Ureter (tissue), 1 donor: ENCODE data around the gene HDAC9. TPM values are rescaled to one million over a fixed set of nuclear protein-coding genes. Genes with fewer than 3 reads are reported as not detected.
"Not testable (repeated sequence)": the region's sequence is repeated elsewhere in the genome, so short reads cannot be mapped to it uniquely, and the experiment has no call there.

Experiments
- DNase-seq: peaks from one replicate; pipeline ENCODE4 v3.0.0-alpha.2; 2020; ENCODE audit warnings: low spot score
- total RNA-seq: library from RNA; stranded (reverse); gene quantifications from one replicate; pipeline ENCODE4 v1.2.4, GENCODE V29; 2023
- donor health status: DM: yes; HTN: yes; CAD: no.

Gene HDAC9
- total RNA-seq, 1 donor from 2014 or later: 20.0 TPM

- DNase-seq: no peak
Observed at GRCh38 chr7:19023477-19023876, 527.9 kb downstream of the HDAC9 start.

DNA sequence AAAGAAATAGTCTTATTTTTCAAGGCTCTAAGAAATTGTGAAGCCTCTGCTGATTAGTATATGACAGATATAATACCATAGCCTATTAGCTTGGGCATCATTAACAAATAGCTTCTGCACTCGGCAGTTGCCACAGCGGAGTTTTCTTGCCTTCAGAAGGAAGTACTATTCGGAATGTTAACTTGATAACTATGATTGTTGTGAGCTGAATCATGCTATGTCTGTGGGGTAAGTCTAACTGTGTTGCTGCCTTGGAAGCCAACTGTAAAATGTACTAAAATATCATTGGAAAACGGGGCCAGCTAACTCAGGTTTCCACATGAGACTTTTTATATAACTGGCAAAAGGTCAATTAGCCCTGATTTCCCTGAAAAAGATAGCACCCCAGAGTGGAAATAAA is 528.7 kb downstream of the HDAC9 start:
- no peak for DNase-seq

DNA sequence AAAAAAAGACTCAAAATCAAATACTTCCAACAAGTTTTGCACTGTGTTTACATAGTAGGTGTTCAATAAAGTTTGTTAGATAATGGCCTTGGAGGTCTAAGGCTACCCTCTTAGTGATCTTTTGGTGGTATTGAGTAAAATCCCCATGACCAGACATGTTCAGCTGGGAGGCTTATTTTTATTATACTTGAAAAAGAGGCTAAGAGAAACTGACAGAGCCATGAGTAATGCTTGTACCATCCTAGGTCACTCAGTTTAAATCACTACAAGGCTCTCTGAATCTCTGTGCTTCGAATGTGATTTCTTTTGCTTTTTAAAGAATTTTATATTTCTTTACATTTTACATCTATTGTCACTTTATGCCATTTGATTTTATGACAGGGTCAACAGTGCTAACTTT is 531.3 kb downstream of the HDAC9 start:
- DNase-seq: no peak

GRCh38 chr7:19030281-19030680 is 534.7 kb downstream of the HDAC9 start:
- no peak for DNase-seq

DNA sequence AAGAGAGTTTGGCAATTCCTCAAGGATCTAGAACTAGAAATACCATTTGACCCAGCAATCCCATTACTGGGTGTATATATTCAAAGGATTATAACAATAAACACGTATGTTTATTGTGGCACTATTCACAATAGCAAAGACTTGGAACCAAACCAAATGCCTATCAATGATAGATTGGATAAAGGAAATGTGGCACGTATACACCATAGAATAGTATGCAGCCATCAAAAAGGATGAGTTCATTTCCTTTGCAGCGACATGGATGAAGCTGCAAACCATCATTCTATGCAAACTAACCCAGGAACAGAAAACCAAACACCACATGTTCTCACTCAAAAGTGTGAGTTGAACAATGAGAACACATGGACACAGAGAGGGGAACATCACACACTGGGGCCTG is 537.4 kb downstream of the HDAC9 start:
- not testable (repeated sequence) for DNase-seq

DNA sequence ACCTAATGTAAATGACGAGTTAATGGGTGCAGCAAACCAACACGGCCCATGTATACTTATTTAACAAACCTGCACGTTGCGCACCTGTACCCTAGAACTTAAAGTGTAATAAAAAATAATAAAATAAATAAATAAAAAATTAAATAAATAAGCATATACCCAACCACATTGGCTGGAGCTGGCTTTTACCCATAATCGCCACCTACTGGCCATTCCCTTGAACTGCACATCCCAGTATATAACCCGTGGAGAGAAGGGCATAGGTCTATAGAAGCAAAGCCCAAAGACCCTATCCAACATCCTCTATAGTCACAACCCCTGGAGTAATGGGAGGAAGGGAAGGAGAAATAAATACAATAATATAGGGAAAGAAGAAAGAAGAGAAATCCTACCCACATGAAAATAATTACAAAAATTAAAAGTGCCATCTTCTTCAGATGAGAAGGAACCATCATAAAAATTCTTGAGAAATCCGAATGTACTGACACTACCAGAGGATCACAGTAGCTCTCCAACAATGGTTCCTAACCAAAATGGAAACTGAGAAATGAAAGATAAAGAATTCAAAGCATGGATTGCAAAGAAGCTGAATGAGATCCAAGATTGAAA is 556.3 kb downstream of the HDAC9 start:
- DNase-seq: no peak
